ENCODE data around the gene RUNX3.

The RUNX3 gene

DNA sequence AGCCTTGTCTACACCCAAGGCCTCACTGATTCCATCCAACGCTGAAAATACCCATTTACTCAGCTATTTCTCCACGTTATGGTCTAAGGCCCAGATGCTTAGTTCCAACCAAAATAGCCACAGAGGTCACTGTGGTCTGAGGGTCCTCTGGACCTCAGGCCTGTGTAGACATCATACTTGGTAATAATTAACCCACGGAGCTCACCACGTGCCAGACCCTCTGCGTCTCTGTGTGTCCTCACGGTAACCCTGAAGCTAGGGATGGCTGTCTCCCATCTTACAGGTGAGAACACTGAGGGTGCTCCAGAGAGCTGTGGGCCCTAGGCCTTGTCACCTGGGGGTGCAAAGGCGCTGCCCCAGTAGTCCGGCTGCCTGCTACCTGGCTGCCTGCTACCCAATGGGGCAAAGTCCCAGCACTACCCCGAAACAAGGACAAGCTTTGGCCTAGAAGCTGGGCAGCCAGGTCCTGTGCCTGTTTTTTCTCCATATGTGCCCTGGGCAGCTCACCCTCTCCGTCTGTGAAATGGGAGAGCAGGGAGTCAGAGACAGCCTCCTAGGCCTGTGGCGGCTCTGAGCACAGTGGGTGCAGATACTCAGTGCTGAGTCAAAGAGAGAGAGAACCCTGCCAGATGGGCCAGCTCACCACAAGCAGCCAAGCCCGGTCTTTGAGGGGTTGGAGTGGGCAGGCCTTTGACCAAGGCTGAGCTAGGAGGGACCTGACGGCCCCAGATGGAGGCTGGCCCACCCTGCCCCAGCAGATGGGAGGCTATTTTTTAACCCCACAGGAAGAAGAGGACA, 17.0 kb upstream of the RUNX3 start:
- DNase-seq: no peak

- DNase-seq: no peak
Measured at GRCh38 chr1:24945354-24946326, 15.6 kb upstream of the RUNX3 start.

DNA sequence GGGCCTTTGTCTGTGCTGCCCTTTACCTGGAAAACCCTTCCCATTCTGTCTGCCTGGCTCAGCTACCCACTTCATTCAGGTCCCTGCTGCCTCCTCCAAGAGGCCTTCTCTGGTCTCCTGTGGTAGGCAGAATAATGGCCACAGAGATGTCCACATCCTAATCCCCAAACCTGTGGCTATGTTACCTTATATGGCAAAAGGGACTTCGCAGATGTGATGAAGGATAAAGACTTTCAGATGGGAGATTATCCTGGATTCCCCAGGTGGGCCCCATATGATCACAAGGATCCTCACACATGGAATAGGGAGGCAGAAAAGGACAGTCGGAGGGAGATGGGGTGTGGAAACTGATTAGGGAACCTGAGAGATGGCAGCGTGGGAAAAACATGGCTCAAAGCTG, 14.2 kb upstream of the RUNX3 start:
- DNase-seq: no peak

DNA sequence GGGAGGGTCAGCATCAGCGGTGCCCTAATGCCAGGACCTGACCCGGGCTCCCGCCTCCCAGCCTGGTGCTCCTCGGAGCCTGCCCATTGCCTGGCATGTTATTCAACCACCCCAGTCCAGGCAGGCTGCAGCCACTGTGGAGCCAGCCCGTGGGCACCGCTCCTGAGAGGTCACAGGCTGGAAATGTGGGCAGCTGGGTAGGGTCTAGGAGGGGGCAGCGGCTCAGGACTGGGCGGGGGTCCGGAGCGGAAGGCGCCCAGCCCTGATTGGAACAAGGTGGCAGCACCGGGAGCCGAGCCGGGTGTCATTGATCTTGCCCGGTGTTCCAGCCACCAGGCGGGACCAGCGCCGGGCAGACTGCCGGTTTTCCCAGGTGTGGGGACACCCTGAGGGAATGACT, 12.7 kb upstream of the RUNX3 start:
- DNase-seq: no peak

DNA sequence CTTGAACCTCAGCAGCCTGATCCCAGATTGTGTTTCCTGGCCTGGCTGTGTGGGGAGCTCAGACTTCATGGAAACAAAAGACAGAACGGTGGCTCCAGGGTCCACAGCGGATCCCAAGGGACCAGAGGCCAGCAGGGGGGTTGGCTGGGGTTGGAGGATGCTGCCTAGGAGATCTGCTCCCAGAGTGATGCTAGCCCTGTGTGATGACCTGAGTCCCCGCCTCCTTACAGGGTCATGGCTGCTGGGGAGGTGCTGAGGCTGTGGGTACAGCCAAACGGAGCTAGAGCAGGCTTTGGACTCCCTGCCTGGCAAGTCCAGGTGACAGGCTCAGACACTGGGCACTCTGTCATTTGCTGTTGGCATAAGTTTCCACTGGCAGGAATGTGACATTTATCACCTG, 11.5 kb upstream of the RUNX3 start:
- DNase-seq: no peak

DNA sequence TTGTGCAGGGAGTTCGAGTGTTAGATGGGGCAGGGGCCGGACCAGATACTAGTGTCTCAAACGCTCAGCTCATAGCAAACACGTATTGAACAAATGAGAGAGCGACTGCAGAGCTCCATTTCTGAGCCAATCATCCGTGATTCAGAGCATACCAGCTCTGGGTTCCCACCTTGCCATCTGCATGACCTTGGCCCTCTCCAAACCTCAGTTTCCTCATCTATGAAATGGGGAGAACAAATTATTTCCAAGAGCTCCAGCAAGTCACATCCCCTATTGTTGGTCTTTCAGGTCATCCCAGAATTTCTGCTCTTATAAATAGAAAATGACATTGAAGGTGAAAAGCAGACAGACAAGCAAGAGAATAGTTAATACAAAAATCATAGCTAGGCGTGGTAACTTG, 10.2 kb upstream of the RUNX3 start:
- DNase-seq: no peak

GRCh38 chr1:24939675-24940193, 9.7 kb upstream of the RUNX3 start:
- no peak for DNase-seq

DNA sequence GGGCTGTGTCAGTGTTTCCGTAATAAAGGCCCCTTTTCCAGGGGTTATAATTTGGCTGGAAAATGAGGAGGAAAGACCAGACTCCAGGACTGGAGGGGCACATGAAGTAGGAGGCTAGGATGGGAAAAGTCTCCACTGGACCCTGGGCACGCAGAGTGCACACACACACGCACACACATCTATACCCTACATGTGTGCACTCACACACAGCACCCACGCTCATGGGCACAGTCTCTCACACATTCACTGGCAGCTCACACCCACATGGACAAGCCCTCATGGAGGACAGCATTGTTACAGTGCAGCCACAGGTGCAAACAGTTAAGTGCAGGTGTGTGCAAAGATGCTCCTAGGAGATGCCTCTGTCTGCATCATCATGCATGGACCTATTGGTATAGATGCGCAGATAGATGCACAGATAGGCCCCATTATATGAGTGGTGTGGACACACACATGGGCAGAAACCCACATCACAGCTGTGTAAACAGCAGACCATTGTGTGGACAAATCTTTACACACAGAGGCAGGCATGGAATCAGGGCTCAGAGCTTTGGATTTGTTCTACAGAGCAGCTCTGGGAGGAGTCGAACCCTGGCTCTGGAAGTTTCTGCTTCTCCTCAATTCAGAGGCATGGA, 9.1 kb upstream of the RUNX3 start:
- no peak for DNase-seq

- no peak for DNase-seq
Measured at GRCh38 chr1:24938276-24938675, 8.2 kb upstream of the RUNX3 start.

GRCh38 chr1:24936684-24937083, 6.6 kb upstream of the RUNX3 start:
- no peak for DNase-seq

DNA sequence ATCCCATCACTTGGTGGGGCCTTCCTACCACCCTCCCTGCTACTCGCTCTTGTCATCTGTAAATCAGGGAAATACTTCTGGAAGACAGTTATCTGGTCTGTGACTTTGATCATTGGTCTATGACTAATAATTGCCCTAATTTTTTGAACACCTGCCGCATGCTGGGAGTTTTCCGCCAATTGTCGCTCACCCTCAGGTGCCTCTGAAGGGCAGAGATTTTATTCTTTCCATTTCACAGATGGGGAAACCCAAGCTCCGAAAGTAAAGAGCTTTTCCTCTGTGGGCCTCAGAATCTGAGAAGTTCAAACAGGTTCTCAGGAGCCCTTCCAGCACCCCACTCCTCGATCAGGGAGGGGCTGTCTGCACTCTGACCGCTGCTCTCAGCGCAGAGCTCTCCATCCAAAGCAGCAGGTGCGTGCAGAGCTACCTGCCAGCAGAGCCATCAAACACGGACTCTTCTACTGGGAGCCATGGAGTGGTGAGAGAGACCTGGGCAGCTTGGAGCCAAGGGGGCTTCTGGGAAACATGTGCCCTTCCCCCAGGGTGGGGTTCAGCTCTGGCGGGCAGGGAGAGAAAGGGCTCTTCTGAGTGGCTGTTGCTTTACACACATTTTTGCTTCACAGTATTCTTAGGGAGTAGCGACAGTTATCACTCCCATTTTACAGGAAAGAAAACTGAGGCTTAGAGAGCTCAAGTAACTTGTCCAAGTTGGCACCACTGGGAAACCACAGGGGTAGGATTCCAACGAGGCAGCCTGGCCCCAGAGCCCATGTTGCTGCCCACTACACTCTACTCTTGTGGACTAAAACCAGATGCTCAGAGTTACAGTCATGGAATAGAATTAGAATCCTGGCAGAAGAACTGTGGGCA, 5.8 kb upstream of the RUNX3 start:
- no peak for DNase-seq

DNA sequence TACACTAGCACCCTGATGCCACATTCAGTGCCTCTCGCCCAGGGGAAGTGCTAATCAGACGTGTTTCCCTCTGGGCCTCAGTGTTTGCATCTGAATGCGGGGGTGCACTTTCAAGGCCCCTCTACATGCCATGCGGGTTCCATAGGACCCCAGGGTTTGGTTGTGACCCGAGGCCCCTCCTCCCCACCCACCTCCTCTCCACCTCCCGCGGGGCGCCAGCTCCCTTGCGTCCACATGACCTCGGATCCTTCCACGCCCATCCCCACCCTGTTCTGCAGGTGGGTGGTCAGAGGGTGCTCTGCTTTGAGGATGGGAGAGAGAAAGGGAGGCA, 5.1 kb upstream of the RUNX3 start:
- DNase-seq: no peak

- no peak for DNase-seq
Measured at GRCh38 chr1:24934310-24935195, 4.5 kb upstream of the RUNX3 start.

DNA sequence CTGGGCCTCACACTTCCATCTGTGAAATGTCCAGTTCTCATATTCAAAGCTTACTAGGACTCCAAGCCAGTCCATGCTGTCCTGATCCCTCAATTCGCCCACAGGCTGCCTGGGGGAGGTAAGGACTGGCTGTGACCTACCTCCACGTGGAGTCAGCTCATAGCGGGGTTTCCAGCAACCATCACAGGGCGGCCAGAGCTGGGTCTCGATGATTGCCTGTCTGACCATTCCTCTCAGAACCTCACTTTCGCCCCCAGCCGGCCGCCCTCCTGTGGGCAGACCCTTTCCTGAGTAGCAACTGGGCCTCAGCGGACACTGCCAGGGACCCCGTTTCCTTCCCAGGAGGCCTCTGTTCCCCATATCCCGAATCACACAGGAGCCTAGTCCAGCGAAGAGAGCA, 3.4 kb upstream of the RUNX3 start:
- no peak for DNase-seq

- DNase-seq: no peak
Measured at GRCh38 chr1:24932725-24933294, 2.7 kb upstream of the RUNX3 start.

- DNase-seq: peak; percentile 67
Measured at GRCh38 chr1:24932284-24932683, 2.2 kb upstream of the RUNX3 start.

GRCh38 chr1:24931468-24932231, 1.6 kb upstream of the RUNX3 start:
- no peak for DNase-seq

DNA sequence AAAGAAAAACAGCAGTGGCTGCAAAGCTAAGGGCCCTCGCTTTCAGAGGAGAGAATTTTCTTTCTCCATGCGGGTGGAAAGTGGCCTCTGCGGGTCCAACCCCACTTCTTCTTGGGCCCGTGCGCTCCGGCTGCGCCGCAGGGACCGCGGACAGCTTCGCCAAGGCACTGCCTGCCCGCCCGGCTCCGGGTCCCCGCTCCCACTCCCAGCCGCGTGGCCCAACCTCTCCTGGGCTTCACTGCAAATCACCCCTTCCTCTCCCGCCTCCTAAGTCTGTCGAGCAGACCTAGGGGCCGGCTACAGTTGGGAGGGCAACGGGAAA, 1.0 kb upstream of the RUNX3 start:
- DNase-seq: no peak

GRCh38 chr1:24929398-24930259, 447 bp downstream of the RUNX3 start:
- peak; percentile 61 for DNase-seq
